Hepatocyte (in vitro differentiated cells): Measurements from ENCODE around the gene IFT22.

ENCODE experiments used
- CTCF ChIP-seq: fragments of 200-600 bp; sonication (generic); IDR thresholded peaks from 2 replicates; pipeline ENCODE4 v1.5.1; 2016; ENCODE audit warnings: antibody characterized with exemption, mild to moderate bottlenecking; ENCODE audit not compliant: poor library complexity
- EZH2 ChIP-seq: fragments of 200-600 bp; sonication (generic); IDR thresholded peaks from 2 replicates; pipeline ENCODE4 v1.6.1; 2016; ENCODE audit warnings: antibody characterized with exemption, mild to moderate bottlenecking, borderline replicate concordance
- EZH2phosphoT487 ChIP-seq: fragments of 200-600 bp; sonication (generic); IDR thresholded peaks from one replicate; pipeline ENCODE4 v1.6.1; 2018; ENCODE audit warnings: antibody characterized with exemption, mild to moderate bottlenecking, low read depth, moderate library complexity; ENCODE audit not compliant: unreplicated experiment, severe bottlenecking

- TF ChIP-seq CTCF (no peak), EZH2 (peak; percentile 8), EZH2phosphoT487 (no peak)
Observed at GRCh38 chr7:101303102-101303701, 18.4 kb downstream of the IFT22 start.
